Activated CD8-positive, alpha-beta memory T cell treated with anti-CD3 and anti-CD28 coated beads, Interleukin-2, amount 50 U/mL, for 4 hours (primary cell): ENCODE results near the gene GPX7.

ENCODE experiments used
- DNase-seq: peaks from one replicate; pipeline ENCODE4 v3.0.0-alpha.2; 2020

Gene GPX7

DNA sequence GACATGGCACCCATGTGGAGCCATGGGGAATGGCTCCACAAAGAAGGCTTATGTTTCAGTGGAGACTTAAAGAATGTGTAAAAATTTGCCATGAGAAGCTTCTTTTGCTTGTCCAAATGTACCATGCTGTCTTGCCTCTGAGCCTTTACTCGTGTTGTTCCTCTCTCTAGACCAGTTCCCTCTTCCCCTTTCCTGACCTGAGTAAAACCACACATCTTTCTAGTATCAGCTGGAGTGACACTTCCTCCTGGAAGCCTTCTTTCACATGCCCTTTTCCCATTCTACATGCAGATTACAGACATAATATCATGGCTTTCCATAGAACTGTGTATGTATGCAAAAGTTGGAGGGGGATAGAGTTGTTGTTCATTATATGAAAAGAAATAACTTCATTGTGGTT, 13.6 kb upstream of the GPX7 start:
- DNase-seq, result no peak

DNA sequence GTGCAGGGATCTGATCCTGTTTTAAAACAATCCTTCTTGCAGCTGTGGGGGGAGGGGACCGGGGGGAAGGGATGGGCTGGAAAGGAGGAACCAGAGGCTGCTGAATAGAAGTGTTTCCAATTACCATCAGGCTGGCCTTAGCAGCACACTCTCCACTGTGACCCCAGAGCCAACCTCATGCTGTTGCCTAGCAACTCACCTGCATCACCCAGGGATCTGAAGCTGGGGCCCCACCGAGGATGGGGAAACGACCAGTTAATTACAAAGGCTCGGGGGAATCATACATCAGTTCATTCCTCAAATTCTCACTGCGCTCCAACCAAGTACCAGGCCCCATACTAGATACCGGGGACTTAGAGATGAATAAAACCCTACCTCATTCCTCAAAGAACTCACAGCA, 11.9 kb upstream of the GPX7 start:
- DNase-seq, result no peak

DNA sequence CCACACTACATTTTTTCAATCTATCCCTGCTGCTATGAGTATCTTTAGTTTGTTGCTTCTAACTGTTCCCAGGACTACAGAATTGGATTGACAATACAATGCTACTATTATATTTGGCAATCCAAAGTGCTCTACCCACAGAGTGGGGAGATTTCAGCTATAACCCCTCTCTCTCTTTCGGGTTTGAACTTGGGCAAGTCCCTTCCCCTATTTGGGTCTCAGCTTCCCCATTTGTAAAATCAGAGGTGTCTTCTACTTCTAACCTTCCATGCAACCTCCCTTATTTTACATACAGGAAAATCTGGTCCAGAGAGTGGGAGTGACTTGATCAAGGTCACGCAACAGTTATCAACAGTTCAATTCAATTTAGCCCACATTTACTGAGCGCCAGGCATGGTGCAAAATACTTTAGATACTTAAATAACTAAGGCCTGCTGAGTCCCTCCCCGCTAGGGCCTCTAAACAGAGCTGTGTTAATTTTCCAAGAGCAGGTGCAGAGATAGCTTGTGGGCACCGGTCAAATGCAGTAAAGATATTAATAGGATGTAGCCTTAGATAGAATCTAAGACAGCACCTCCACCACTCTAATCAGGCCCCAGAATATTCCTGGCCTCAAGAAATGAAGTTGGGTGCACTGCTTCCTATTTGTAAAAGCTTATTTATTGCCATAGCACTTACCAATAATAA, 9.4 kb upstream of the GPX7 start:
- no peak for DNase-seq

DNA sequence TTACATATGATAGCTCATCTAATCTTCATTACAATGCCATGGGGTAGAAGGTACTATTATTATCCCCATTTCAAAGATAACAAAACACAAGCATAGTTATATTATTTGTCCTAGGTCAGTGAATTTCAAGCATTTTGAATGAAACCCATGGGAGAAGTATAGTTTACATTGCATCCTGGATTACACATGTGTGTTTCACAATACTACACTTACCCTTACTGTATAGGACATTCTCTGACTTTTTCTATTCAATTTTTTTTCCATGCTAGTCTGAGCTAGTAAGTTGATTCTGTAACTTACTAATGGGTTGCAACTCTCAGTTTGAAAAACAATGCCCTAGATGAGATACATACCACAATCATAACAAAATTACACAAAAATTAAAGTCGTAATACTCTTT, 8.7 kb upstream of the GPX7 start:
- DNase-seq, result no peak

DNA sequence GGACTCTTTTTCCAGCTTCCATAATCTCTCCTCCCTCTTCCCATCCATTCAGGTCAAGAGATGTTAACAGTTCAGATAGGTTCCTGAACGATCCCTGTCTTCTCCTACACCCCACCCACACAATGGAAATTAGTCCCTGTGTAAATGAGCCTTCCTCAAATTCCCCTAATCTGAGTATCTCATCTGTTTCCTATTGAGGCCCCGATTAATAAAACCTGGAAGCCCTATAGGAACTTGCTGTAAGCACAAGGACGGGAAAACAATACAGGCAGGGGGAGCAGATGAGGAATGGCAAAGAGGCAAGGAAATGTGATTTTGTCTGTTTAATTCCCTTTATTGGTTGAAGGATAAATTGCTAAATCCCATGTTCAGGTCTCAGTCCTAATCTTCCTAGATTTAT, 7.1 kb upstream of the GPX7 start:
- DNase-seq, result no peak

DNA sequence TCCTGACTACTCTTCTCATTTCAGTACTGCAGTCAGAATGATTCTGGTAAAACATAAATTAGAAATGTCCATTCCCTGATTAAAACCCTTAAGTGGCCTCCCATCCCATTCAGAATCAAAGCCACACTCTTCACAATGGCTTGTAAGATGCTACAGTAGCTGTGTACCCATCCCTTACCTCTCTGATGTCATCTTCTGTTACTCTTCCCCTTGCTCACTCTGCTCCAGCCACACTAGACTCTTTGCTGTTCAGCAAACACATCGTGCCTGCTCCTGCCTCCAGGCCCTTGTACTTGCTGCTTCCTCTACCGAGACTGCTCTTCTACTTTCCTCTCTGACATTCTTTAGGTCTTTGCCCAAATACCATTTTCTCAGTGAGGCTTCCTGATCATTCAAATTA, 4.3 kb upstream of the GPX7 start:
- no peak for DNase-seq

DNA sequence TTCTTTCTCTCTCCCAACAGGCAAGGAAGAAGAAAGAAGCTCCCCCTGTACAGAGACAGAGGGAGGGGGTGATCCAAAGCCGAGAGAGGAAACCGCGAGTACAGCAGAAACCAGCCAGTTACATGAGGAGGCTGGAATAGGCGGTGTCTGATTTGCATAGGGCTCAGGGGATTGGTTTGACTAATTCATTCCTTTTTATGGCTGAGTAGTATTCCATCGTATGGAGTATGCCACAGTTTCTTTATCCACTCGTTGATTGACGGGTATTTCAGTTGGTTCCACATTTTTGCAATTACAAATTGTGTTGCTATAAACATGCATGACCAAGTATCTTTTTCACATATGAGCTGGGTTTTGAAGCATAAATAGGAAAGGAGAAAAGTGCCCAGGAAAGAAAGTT, 3.4 kb upstream of the GPX7 start:
- DNase-seq, result no peak

DNA sequence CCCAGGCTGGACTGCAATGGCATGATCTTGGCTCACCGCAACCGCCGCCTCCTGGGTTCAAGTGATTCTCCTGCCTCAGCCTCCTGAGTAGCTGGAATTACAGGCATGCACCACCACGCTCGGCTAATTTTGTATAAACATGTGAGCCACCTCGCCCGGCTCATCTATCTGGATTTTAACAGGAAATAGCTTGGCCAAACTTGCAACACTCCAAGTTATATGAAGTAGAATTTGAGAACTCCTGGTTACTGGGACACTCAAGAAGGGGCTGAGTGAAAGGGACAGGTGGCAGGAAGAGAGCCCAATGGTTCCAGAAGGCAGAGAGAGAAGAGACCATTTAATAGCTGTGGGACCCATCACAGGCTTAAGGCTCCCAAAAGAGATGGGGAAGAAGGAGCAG, 2.9 kb upstream of the GPX7 start:
- no peak for DNase-seq

DNA sequence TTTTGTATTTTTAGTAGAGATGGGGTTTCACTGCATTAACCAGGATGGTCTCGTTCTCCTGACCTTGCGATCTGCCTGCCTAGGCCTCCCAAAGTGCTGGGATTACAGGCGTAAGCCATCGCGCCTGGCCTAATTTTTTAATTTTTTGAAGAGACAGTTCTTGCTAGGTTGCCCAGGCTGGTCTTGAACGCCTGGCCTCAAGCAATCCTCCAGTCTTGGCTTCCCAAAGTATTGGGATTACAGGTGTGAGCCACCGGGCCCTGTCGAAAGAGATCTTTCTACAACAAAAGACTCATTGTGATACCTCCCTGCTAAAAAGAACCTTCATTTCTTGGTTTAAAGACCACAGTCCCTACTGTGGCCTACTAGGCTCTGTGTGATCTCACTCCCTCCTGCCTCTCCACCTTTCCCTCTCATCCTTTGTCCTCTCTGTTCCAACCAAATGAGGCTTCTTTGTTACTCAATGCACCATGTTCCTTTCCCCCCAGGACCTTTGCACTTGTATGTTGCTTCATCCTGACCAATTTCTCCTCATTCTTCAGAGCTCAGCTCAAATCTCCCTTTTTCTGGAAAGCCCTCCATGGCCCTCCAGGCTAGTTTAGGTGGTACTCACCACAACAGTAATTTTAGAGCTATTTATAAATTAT, 1.5 kb upstream of the GPX7 start:
- no peak for DNase-seq

DNA sequence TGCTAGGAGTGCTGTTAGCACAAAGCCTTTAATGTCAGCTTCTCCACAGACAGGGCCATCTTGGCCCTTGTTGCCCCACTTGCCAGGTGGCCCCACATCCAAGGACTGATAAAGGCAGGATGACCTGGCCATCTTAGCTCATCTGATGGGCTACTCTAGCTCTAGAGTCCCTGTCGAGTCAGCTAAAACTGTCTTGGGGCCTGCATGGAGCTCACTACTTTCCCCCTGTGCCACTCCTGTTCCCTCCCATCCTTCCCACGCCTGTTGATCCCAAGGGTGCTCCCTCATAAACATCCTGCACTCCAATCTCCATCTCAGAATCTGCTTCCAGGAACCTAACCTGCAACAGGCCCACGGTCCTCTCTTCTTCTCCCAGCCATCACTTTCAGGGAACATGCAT, 652 bp upstream of the GPX7 start:
- DNase-seq, result no peak

DNA sequence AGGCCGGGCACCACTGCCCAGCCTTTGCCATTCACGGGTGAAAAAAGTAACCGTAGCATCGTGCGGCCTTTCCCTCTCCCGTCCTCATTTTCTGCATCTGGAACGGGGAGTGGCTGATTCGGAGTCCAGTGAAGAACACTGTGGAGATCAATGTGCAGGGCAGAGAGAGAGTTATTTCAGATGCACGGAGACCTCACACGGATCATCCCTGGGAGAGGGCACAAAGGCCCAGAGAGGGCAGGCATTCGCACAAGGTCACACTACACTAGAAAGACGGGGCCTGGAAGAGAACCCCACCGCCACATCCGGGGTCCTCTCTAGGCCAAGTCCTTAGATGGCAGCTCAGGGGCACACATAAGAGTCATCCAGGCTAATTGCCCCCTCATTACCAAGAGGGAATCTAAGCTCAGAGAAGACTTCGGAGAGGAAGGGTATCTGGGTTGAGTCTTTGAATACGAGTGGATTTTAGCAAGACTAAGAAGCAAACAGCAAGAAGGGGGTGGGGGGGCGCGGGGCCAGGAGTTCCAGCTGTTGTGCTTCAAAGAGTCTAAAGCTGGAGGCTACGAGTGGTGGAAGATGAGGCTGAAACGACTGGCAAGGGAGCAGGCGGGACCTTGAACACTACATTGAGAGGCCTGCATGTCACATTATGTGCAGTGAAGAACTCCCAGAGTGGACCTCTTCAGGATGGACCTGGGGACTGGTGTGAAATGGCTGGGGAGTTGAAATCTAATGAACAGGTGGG, 857 bp downstream of the GPX7 start:
- DNase-seq, result peak; percentile 16

DNA sequence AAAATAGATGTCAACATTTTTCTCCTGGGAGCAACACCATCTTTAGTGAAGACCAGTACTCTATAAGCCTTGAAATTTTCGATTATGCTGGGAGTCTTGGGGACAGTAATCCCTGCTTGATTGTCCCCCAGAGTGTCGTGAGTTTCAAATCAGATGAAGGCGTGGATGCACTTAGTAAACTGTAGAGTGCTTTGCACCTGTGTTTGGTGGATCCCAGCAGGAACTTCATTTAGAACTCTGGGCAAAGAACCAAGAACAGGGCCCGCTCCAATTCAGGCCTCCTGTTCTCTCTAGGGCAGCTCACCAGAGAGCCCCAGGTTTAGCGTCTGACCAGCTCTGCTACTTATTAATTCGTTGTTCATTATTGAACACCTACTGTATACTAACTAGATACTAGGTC, 1.5 kb downstream of the GPX7 start:
- DNase-seq, result no peak

DNA sequence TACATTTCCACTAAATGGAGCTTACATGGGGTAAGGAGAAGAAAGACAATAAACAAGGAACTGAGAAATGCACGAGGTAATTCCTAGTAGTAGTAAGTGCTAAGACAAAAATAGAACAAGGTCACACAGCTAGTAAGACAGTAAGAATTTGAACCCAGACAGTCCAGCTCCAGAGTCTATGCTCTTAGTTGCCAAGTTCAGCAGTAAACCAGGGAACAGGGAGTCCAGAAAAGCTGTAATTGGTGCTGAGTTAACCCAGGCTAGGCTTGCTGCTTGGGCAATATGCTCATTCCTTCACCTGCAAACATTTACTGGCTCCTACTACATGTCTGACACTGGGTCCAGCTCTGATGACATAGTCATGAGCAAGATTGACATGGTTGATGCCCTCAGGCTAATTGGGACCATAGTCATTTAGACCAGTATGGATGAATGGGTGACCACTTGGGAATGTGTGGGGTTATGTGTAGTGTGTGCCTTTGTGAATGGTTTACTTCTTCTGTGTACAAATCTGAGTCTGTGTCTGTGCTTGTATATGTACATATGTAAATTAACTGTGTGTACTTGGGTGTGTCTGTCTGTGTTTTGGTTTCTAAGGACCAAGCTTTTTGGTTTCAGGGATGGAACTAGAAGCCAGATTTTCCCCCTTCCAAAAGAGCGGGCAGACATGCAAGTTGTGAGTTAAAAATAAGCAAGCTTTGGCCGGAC, 2.0 kb downstream of the GPX7 start:
- no peak for DNase-seq

DNA sequence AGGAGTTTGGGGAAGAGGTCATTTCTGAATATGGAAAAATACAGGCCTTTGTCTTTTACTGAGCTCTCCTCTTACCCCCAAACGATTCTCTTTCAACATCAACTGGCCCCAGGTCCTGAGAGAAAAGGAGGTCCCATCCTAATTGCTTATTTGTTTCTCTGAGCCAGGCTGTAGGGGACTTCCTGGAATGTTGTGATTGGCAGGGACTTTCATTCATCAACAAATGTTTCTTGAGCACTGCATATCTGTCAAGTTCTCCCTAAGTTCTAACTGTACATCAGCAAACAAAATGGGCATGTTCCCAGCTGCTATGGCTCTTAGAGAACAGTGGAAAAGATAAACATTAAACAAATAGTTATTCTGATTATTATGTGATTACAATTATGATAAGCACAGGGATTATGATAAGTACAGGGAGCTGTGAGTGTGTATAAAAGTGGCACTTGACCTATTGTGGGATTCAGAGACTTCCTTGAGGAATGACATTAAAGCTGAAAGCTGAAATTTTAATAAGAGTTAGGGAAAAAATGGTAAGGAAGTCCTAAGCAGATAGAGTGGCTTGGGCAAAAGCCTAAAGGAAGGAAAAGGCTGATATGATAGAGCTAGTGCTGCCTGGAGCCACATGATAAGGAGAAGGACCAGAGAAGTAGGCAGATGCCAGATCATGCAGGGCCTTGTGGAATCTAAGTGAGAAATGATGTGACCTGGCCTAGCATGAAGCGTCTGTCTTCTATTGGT, 11.6 kb downstream of the GPX7 start:
- DNase-seq, result no peak

DNA sequence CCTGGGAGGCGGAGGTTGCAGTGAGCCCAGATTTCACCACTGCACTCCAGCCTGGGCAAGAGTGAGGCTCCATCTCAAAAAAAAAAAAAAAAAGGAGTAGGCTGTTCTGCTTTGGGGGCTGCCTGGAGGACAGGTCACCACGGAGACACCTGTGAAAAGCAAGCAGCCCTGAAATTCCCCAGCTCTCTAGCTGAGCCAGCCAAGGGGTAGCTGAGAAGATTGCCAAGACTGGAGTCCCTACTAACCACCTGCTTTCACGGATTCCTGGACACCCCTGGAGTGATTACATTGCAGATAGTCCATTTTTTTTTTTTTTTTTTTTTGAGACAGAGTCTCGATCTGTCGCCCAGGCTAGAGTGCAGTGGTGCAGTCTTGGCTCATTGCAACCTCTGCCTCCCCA, 12.5 kb downstream of the GPX7 start:
- DNase-seq, result no peak

DNA sequence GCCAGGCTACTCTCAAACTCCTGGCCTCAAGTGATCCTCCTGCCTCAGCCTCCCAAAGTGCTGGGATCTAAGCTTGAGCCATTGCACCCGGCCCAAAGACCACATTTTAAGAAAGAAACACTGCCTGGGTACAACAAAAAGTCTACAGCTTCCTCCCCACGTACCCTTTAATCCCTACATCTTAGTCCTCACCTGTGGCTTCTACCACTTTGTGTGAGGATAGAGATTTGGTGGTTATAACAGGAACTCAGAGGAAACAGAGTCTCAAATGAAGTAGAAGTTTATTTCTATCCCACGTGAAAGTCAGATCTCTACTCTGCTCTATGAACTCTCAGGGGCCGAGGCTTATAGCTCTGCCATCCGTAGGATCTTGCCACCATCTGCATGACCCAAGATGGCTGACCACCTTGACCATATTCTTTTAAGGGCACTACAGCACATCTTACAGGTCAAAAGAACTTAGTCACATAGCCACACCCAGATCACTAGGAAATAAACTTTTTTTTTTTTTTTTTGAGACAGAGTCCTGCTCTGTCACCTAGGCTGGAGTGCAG, 13.4 kb downstream of the GPX7 start:
- no peak for DNase-seq

DNA sequence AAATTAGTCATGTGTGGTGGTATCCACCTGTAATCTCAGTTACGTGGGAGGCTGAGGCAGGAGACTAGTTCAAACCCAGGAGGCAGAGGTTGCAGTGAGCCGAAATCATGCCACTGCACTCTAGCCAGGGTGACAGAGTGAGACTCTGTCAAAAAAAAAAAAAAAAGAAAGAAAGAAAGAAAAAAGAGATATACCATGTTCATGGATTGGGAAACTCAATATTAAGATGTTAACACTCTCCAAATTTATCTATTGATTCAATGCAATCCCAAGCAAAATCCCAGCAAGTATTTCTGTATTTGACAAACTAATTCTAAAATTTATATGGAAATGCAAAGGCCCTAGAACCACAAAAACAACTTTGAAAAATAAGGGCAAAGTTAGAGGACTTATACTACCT, 19.8 kb downstream of the GPX7 start:
- no peak for DNase-seq

DNA sequence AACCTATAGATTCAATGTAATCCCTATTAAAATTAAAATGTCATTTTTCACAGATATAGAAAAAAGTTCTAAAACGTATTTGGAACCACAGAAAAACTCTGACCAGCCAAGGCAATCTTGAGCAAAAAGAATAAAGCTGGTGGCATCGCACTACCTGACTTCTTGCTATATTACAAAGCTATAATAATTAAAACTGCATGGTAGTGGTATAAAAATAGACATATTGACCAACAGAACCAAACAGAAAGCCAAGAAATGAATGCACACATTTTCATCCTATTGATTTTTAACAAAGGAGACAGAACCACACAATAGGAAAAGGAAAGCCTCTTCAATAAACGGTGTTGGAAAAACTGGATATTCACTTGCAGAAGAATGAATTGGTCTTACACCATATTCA, 21.6 kb downstream of the GPX7 start:
- no peak for DNase-seq

DNA sequence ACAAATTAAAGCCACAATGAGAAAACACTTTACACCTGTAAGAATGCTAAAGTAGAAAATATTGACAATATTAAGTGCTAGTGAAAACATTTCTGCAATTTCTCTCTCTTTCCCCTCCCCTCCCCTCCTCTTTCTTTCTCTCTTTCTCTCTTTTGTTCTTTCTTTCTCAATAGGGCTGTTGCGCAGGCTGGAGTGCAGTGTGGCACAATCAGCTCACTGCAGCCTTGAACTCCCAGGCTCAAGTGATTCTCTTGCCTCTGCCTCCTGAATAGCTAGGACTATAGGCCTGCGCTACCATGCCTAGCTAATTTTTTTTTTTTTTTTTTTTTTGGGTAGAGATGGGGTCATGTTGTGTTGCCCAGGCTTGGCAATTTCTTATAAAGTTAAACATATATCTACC, 24.9 kb downstream of the GPX7 start:
- DNase-seq, result no peak

DNA sequence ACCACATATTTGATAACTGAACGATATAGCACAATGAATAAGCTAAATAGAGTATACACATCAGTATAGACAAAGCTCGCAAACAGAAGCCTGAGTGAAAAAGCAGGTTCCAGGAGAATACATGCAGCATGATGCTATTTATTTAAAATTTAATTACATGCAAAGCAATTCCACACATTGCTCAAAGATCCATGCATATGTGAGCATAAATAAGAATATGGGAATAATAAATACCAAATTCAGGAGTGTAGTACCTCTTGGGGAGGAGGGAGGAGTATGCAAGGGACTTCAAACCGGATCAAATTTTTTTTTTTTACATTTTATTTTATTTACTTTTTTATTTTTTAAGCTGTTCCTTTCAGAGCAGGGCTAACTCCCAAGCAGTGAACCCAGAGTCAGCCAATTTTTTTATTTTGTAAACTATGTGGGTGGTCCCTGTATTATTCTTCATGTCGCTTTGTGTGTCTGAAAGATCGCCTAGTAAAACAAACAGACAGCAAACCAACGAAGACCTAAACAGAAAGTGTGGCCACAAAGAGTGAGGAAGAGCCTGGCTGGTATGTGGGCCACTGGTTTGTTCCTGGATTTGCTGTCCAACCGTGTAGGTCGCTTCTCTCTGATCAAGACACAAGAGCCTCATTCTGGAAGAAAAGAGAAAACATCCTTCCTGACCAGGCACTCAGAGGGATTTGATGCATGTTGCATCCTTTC, 26.6 kb downstream of the GPX7 start:
- DNase-seq, result no peak

DNA sequence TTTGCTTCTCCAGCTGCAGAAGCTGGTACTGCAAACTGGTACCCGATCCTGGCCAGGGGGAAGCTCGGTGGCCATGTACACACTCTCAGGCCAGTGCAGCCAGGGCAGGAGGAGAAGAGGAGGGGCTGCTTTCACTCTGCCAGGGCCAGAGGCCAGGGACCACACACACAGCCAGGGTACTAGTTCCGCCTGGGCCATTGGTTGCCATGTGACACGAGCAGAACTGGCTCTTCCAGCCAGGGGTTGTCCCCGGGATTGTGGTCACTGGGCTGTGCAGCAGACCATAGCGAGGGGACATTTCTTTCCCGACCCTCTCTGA, 27.1 kb downstream of the GPX7 start:
- no peak for DNase-seq

DNA sequence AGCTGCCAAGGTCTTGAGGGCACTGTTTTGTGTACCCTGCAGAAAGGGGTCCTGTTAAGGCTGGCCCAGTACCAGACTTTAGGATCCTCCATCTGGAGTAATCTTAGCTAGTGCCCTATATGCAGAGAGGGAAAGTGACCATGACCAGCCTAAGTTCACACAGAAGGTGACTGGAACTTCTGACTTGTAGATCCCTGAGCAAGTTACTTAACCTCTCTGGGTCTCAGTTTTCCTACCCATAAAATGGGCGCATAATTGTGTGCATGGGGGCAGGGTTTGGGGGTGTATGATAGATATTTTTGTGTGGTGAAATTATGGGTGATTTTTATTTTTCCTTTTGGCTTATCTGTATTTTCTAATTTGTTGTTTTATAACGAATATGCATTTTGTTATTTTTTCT, 27.5 kb downstream of the GPX7 start:
- DNase-seq, result no peak
